Right atrium auricular region (tissue), 2 donors: ENCODE results near the gene CKS1B. TPM values are rescaled to one million over a fixed set of nuclear protein-coding genes. Genes with fewer than 3 reads are reported as not detected.

Source experiments
- DNase-seq: peaks from one replicate; pipeline ENCODE4 v3.0.0-alpha.2; 2019; ENCODE audit warnings: low spot score
- H3K27ac ChIP-seq, 2 donors: fragments of 200-600 bp; sonication (generic); 1 replicate in 1 of 2; 2 replicates in 1 of 2; pipeline ENCODE4 v1.5.1; 2016 to 2019
- H3K27me3 ChIP-seq, 2 donors: fragments of 200-600 bp; sonication (generic); one replicate each; pipeline versions ENCODE4 v1.5.1 to v1.6.0; 2017 to 2019
- H3K36me3 ChIP-seq: fragments of 200-600 bp; sonication (generic); one replicate; pipeline ENCODE4 v1.5.1; 2016
- H3K4me1 ChIP-seq, 2 donors: fragments of 200-600 bp; sonication (generic); one replicate each; pipeline versions ENCODE4 v1.5.1 to v1.6.0; 2017 to 2019
- H3K4me3 ChIP-seq, 2 donors: fragments of 200-600 bp; sonication (generic); 1 replicate in 1 of 2; 2 replicates in 1 of 2; pipeline ENCODE4 v1.5.1; 2017 to 2019; ENCODE audit warnings: mild to moderate bottlenecking in 1 of 2, moderate library complexity in 1 of 2
- H3K9me3 ChIP-seq, 2 donors: fragments of 200-600 bp; sonication (generic); one replicate each; pipeline ENCODE4 v1.5.1; 2019
- CTCF ChIP-seq, 2 donors: fragments of 200-600 bp; sonication (generic); IDR thresholded peaks; one replicate each; pipeline ENCODE4 v1.5.1; 2019; ENCODE audit warnings: antibody characterized with exemption in 2 of 2
- total RNA-seq, 2 donors: library from RNA; depleted of rRNA; stranded (reverse); fragments of >200 nt; gene quantifications; one replicate each; pipeline ENCODE4 v1.1.0, GENCODE V29; 2016

The CKS1B gene
- total RNA-seq, 2 donors from 2014 or later: 20.0 to 23.8 TPM

- DNase-seq: no peak
- peak overlapping the region; percentile 98 to 99 for H3K27ac ChIP-seq
- H3K9me3 ChIP-seq: no peaks in the 10 kb centered on the region
- TF ChIP-seq CTCF (IDR thresholded peaks at IDR 0.05): no peak
- peaks cover 0 to 86% of the 10 kb centered on the region in 2 donors for H3K4me1 ChIP-seq
- no peaks in the 10 kb centered on the region for H3K36me3 ChIP-seq
- peak overlapping the region in 1 of 2 donors; percentile 20 for H3K4me3 ChIP-seq
- no peaks in the 10 kb centered on the region for H3K27me3 ChIP-seq
Observed at GRCh38 chr1:155007251-155007828, 32.9 kb downstream of the CKS1B start.

GRCh38 chr1:155008015-155008941, 33.8 kb downstream of the CKS1B start:
- H3K4me1 ChIP-seq: peaks cover 0 to 93% of the 10 kb centered on the region in 2 donors
- H3K4me3 ChIP-seq: peak overlapping the region; percentile 7 to 20
- TF ChIP-seq CTCF (IDR thresholded peaks at IDR 0.05): no peak

DNA sequence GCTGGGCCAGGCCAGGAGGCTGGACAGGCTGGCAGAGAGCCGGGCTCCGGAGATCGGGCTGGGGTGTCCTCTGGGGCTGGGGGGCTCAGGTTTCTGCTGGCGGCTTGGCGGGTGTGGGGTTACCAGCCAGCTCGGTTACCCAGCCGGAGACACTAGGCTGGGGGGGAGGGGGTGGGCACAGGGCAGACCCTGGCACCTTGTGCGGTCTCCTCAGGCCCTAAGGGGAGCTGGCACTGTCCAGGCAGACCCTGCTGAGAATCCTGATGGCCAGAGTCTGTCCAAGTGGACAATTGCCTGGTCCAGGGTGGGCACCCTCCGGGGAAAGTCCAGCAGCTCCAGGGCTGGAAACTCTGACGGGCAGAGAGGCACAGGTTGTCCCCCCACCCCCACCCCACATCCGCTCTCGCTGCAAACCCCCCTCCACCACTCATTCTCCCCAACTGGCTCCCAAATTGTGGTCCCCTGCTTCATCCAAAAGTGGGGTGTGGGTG, 34.8 kb downstream of the CKS1B start:
- peak overlapping the region in 1 of 2 donors; percentile 99 for H3K27ac ChIP-seq
- peaks cover 0 to 93% of the 10 kb centered on the region in 2 donors for H3K4me1 ChIP-seq
- DNase-seq: no peak
- H3K4me3 ChIP-seq: peak overlapping the region; percentile 20 to 21
- peaks cover 5% of the 10 kb centered on the region for H3K36me3 ChIP-seq
- H3K9me3 ChIP-seq: no peaks in the 10 kb centered on the region
- no peaks in the 10 kb centered on the region for H3K27me3 ChIP-seq
- TF ChIP-seq CTCF (IDR thresholded peaks at IDR 0.05): no peak

More at GRCh38 chr1:155008015-155008941, 33.8 kb downstream of the CKS1B start:
- Histone ChIP-seq H3K9me3 (no peaks in the 10 kb centered on the region), H3K36me3 (no peaks in the 10 kb centered on the region), H3K27ac (peak overlapping the region; percentile 98 to 99), H3K27me3 (no peaks in the 10 kb centered on the region)
- DNase-seq: no peak

- Histone ChIP-seq H3K9me3 (no peaks in the 10 kb centered on the region), H3K36me3 (peaks cover 10% of the 10 kb centered on the region), H3K4me1 (peaks cover 0 to 88% of the 10 kb centered on the region in 2 donors), H3K27ac (peak overlapping the region in 1 of 2 donors; percentile 99), H3K27me3 (no peaks in the 10 kb centered on the region), H3K4me3 (peak overlapping the region in 1 of 2 donors; percentile 20)
- no peak for TF ChIP-seq CTCF (IDR thresholded peaks at IDR 0.05)
- no peak for DNase-seq
Observed at GRCh38 chr1:155009742-155010141, 35.3 kb downstream of the CKS1B start.

GRCh38 chr1:155010211-155010918, 35.9 kb downstream of the CKS1B start:
- H3K36me3 ChIP-seq: peaks cover 16% of the 10 kb centered on the region
- TF ChIP-seq CTCF (IDR thresholded peaks at IDR 0.05): no peak
- H3K4me1 ChIP-seq: peaks cover 0 to 82% of the 10 kb centered on the region in 2 donors
- no peaks in the 10 kb centered on the region for H3K9me3 ChIP-seq
- H3K27me3 ChIP-seq: no peaks in the 10 kb centered on the region
- no peak overlapping the region for H3K4me3 ChIP-seq
- H3K27ac ChIP-seq: peak overlapping the region; percentile 32 to 99
- DNase-seq: no peak
